ENCODE results near the gene SGSH.

SGSH gene

DNA sequence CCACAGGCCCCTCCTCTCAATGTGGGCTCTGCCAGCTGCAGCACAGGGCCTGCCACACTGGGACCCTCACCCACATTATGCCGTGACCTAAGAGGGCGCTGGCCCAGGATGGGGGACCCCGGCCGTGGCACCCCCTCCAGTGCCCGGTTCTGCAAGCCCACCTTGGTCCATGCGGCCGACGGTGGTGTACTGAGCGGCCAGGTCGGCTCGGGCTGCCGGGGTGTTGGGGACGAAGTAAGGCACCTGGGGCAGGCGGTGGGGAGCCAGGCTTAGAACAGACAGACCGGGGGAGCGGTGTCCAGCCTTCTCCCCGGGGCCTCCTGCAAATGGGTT lies 6.5 kb downstream of the SGSH start:
- H3K27me3 ChIP-seq (replicated peaks; ENCODE audit: control insufficient read depth, insufficient read depth, low read length), result no peaks in the 10 kb centered on the region
- DNase-seq (ENCODE audit: extremely low read depth, insufficient read length), result no peak
- TF ChIP-seq, protein P1, sequence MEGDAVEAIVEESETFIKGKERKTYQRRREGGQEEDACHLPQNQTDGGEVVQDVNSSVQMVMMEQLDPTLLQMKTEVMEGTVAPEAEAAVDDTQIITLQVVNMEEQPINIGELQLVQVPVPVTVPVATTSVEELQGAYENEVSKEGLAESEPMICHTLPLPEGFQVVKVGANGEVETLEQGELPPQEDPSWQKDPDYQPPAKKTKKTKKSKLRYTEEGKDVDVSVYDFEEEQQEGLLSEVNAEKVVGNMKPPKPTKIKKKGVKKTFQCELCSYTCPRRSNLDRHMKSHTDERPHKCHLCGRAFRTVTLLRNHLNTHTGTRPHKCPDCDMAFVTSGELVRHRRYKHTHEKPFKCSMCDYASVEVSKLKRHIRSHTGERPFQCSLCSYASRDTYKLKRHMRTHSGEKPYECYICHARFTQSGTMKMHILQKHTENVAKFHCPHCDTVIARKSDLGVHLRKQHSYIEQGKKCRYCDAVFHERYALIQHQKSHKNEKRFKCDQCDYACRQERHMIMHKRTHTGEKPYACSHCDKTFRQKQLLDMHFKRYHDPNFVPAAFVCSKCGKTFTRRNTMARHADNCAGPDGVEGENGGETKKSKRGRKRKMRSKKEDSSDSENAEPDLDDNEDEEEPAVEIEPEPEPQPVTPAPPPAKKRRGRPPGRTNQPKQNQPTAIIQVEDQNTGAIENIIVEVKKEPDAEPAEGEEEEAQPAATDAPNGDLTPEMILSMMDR (IDR thresholded peaks at IDR 0.05; ENCODE audit: insufficient read depth, low read length, poor library complexity, severe bottlenecking), result no peak
- H3K4me3 ChIP-seq (replicated peaks; ENCODE audit: low read depth, low read length), result no peak overlapping the region
- peaks cover 21% of the 10 kb centered on the region for H3K36me3 ChIP-seq (ENCODE audit: control insufficient read depth, insufficient read depth, low read length)

DNA sequence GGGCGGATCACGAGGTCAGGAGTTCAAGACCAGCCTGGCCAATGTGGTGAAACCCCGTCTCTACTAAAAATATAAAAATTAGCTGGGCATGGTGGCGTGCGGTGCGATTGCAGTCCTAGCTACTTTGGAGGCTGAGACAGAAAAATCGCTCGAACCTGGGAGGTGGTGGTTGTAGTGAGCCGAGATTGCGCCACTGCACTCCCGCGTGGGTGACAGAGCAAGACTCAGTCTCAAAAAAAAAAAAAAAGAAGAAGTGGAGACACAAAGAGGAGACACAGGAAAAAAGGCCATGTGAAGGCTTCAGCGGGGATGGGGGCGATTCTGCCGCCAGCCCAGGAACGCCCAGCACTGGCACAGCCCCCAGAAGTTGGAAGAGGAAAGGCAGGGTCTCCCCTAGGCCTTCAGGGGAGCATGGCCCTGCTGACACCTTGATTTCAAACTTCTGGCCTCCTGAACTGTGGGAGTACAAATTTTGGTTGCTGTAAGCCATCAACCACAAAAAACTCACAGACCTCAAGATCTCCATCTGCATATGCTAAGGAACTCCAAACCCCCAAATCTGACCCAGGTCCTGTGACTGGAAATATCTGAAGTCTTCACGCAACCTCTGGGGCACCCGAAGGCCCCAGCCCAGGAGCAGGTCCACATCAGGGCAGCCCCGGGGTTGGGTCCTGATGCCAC lies 7.0 kb downstream of the SGSH start:
- Histone ChIP-seq H3K36me3 (ENCODE audit: control insufficient read depth, insufficient read depth, low read length) (peaks cover 19% of the 10 kb centered on the region), H3K27me3 (replicated peaks; ENCODE audit: control insufficient read depth, insufficient read depth, low read length) (no peaks in the 10 kb centered on the region), H3K4me3 (replicated peaks; ENCODE audit: low read depth, low read length) (no peak overlapping the region)
- TF ChIP-seq, protein P1 (IDR thresholded peaks at IDR 0.05; ENCODE audit: insufficient read depth, low read length, poor library complexity, severe bottlenecking), result no peak
- DNase-seq (ENCODE audit: extremely low read depth, insufficient read length), result no peak

DNA sequence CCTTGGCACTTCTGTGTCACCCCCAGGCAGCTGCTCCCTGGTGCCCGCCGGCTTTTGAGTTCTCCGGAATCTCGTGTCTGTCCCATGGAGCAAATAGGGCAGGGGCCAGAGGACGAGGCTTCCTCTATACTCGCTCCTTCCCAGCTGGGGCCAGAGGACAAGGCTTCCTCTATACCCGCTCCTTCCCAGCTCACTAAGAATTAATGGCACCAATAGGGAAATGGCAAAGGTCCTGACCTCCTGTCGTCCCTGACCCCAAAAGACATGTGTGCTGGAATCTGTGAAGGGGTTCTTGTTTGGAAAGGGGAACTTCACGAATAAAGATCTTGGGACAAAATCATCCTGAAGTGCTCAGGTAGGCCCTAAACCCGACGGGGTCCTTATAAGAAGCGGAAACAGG lies 7.6 kb downstream of the SGSH start:
- H3K4me3 ChIP-seq (replicated peaks; ENCODE audit: low read depth, low read length), result no peak overlapping the region
- H3K36me3 ChIP-seq (ENCODE audit: control insufficient read depth, insufficient read depth, low read length), result peaks cover 18% of the 10 kb centered on the region
- DNase-seq (ENCODE audit: extremely low read depth, insufficient read length), result no peak
- H3K27me3 ChIP-seq (replicated peaks; ENCODE audit: control insufficient read depth, insufficient read depth, low read length), result no peaks in the 10 kb centered on the region
- TF ChIP-seq, protein P1 (IDR thresholded peaks at IDR 0.05; ENCODE audit: insufficient read depth, low read length, poor library complexity, severe bottlenecking), result no peak

DNA sequence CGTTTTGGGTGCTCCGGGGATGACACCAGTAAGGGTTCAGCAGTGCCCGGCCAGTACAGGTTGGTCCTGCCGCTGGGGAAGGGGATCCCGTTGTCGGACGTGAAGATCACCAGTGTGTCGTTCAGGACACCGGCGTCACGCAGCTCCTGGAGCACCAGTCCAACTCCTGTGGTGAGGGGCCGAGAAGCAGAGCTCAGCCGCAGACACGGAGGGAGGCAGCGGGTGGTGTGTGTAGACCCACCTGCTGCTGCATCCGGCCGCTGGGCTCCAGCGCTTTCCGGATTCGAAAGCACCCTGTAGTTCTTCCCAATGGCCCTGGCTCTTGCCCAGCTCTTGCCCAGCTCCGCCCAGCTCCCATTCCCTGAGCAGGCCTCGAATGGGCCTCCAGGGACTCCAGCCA lies 8.0 kb downstream of the SGSH start:
- peaks cover 17% of the 10 kb centered on the region for H3K36me3 ChIP-seq (ENCODE audit: control insufficient read depth, insufficient read depth, low read length)
- DNase-seq (ENCODE audit: extremely low read depth, insufficient read length), result no peak
- H3K27me3 ChIP-seq (replicated peaks; ENCODE audit: control insufficient read depth, insufficient read depth, low read length), result no peaks in the 10 kb centered on the region
- TF ChIP-seq, protein P1 (IDR thresholded peaks at IDR 0.05; ENCODE audit: insufficient read depth, low read length, poor library complexity, severe bottlenecking), result no peak
- no peak overlapping the region for H3K4me3 ChIP-seq (replicated peaks; ENCODE audit: low read depth, low read length)

DNA sequence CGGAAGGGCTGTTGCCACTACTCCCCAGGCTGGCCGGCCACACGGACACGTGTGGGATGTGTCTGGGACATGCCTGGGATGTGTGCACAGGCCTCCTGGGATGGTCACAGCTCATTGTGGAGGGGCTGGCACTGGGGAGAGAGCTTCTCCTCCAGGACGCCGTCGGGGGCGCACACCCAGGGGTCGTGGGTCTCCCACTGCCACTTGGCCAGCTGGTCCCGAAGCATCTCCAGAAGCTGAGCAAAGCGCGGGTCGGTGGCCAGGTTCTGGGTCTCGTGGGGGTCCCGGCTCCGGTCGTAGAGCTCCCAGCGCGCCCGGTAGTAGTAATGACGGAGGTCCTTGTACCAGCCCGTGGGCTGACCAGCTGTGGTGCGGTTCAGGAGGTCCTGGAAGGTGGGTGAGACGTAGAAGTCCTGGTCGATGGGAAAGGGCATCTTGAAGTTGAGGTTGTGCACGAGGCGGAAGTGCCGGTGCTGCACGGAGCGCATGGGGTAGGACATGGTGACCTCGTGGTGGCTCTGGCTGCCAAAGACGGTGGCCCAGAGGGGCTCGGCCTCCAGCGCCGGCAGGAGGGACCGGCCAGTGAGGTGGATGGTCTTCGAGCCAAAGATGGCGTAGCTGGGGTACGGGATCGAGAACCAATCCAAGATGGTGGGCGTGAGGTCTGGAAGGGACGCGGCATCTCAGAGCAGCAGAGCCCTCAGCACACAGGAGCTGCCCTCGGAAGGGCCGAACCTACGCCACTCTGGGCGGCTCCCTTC lies 9.6 kb downstream of the SGSH start:
- Histone ChIP-seq H3K27me3 (replicated peaks; ENCODE audit: control insufficient read depth, insufficient read depth, low read length) (no peaks in the 10 kb centered on the region), H3K4me3 (replicated peaks; ENCODE audit: low read depth, low read length) (no peak overlapping the region), H3K36me3 (ENCODE audit: control insufficient read depth, insufficient read depth, low read length) (peaks cover 16% of the 10 kb centered on the region)
- TF ChIP-seq, protein P1 (IDR thresholded peaks at IDR 0.05; ENCODE audit: insufficient read depth, low read length, poor library complexity, severe bottlenecking), result no peak
- no peak for DNase-seq (ENCODE audit: extremely low read depth, insufficient read length)
